Measurements from ENCODE around the gene TRIM17.

DNA sequence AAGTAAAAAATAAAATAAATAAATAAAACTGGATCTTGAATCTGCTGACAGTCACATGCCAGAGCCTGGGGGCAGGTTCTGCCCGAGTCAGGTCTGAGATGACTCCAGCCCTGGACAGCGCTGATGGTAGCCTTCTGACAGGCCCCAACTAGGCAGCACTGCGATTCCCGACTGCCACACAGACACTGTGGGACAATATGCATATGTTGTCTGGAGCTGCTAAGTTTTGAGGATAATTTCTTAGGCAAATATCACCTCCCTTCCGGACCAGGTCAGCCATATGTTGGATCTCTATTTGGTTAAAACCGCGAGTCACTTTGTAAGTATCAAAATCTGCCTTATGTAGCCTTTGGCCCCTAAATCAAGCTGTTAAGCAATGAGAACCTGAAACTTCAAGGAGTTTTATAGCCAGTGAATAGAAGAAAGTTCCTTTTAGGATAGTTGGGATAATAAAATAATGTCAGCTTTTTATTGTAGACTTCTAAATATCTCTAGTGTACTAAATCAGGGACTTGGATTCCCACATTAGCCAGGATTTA is 20.8 kb upstream of the TRIM17 start:
- TF ChIP-seq, protein P1, sequence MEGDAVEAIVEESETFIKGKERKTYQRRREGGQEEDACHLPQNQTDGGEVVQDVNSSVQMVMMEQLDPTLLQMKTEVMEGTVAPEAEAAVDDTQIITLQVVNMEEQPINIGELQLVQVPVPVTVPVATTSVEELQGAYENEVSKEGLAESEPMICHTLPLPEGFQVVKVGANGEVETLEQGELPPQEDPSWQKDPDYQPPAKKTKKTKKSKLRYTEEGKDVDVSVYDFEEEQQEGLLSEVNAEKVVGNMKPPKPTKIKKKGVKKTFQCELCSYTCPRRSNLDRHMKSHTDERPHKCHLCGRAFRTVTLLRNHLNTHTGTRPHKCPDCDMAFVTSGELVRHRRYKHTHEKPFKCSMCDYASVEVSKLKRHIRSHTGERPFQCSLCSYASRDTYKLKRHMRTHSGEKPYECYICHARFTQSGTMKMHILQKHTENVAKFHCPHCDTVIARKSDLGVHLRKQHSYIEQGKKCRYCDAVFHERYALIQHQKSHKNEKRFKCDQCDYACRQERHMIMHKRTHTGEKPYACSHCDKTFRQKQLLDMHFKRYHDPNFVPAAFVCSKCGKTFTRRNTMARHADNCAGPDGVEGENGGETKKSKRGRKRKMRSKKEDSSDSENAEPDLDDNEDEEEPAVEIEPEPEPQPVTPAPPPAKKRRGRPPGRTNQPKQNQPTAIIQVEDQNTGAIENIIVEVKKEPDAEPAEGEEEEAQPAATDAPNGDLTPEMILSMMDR (conservative IDR thresholded peaks at IDR 0.05; ENCODE audit: low read length), result no peak
- no peak for TF ChIP-seq EZH2phosphoT487 (IDR thresholded peaks at IDR 0.05; ENCODE audit: borderline replicate concordance, low read depth, low read length)
